ENCODE results near the gene CDH4. TPM values are rescaled to one million over a fixed set of nuclear protein-coding genes. Genes with fewer than 3 reads are reported as not detected.

The CDH4 gene
- total RNA-seq, 2 donors from 2014 or later, result not detected

- H3K27ac ChIP-seq, result no peak overlapping the region
- H3K4me1 ChIP-seq (ENCODE audit: control insufficient read depth in 1 of 2, low read depth in 2 of 2), result no peaks in the 10 kb centered on the region
- no peaks in the 10 kb centered on the region for H3K9me3 ChIP-seq
- H3K4me3 ChIP-seq, result no peak overlapping the region
- TF ChIP-seq CTCF (IDR thresholded peaks at IDR 0.05), result no peak
- ATAC-seq (ENCODE audit: insufficient number of reproducible peaks, low FRiP score, low read depth), result peak; percentile 37
- H3K27me3 ChIP-seq (replicated peaks; ENCODE audit: insufficient read depth), result no peaks in the 10 kb centered on the region
- H3K36me3 ChIP-seq, result no peaks in the 10 kb centered on the region
- DNase-seq (ENCODE audit: low spot score), result no peak
These were observed 643.0 kb downstream of the CDH4 start for GRCh38 chr20:61895016-61895415.

GRCh38 chr20:61895686-61896057 lies 643.6 kb downstream of the CDH4 start:
- Histone ChIP-seq H3K36me3 (no peaks in the 10 kb centered on the region), H3K27ac (no peak overlapping the region), H3K4me3 (no peak overlapping the region), H3K27me3 (replicated peaks; ENCODE audit: insufficient read depth) (no peaks in the 10 kb centered on the region), H3K4me1 (ENCODE audit: control insufficient read depth in 1 of 2, low read depth in 2 of 2) (no peaks in the 10 kb centered on the region), H3K9me3 (no peaks in the 10 kb centered on the region)
- ATAC-seq (ENCODE audit: insufficient number of reproducible peaks, low FRiP score, low read depth) (no peak), DNase-seq (ENCODE audit: low spot score) (no peak)
- TF ChIP-seq CTCF (IDR thresholded peaks at IDR 0.05), result no peak

GRCh38 chr20:61896058-61896961 lies 644.2 kb downstream of the CDH4 start:
- TF ChIP-seq CTCF (IDR thresholded peaks at IDR 0.05), result peak; percentile 50
- H3K27ac ChIP-seq, result no peak overlapping the region
- ATAC-seq (ENCODE audit: insufficient number of reproducible peaks, low FRiP score, low read depth), result no peak
- H3K27me3 ChIP-seq (replicated peaks; ENCODE audit: insufficient read depth), result no peaks in the 10 kb centered on the region
- H3K4me1 ChIP-seq (ENCODE audit: control insufficient read depth in 1 of 2, low read depth in 2 of 2), result no peaks in the 10 kb centered on the region
- H3K9me3 ChIP-seq, result no peaks in the 10 kb centered on the region
- H3K36me3 ChIP-seq, result no peaks in the 10 kb centered on the region
- no peak for DNase-seq (ENCODE audit: low spot score)
- no peak overlapping the region for H3K4me3 ChIP-seq

GRCh38 chr20:61897401-61898295 lies 645.6 kb downstream of the CDH4 start:
- ATAC-seq (ENCODE audit: insufficient number of reproducible peaks, low FRiP score, low read depth), result no peak
- no peak overlapping the region for H3K4me3 ChIP-seq
- no peaks in the 10 kb centered on the region for H3K9me3 ChIP-seq
- no peak for DNase-seq (ENCODE audit: low spot score)
- H3K36me3 ChIP-seq, result no peaks in the 10 kb centered on the region
- no peaks in the 10 kb centered on the region for H3K27me3 ChIP-seq (replicated peaks; ENCODE audit: insufficient read depth)
- H3K27ac ChIP-seq, result no peak overlapping the region
- no peak for TF ChIP-seq CTCF (IDR thresholded peaks at IDR 0.05)
- H3K4me1 ChIP-seq (ENCODE audit: control insufficient read depth in 1 of 2, low read depth in 2 of 2), result no peaks in the 10 kb centered on the region

GRCh38 chr20:61898405-61898804 lies 646.3 kb downstream of the CDH4 start:
- no peak for DNase-seq (ENCODE audit: low spot score)
- Histone ChIP-seq H3K36me3 (no peaks in the 10 kb centered on the region), H3K9me3 (no peaks in the 10 kb centered on the region), H3K4me1 (ENCODE audit: control insufficient read depth in 1 of 2, low read depth in 2 of 2) (no peaks in the 10 kb centered on the region), H3K27me3 (replicated peaks; ENCODE audit: insufficient read depth) (no peaks in the 10 kb centered on the region), H3K4me3 (no peak overlapping the region), H3K27ac (no peak overlapping the region)
- ATAC-seq (ENCODE audit: insufficient number of reproducible peaks, low FRiP score, low read depth), result no peak
- no peak for TF ChIP-seq CTCF (IDR thresholded peaks at IDR 0.05)
